Left renal pelvis (tissue), 4 donors: Measurements from ENCODE around the gene SEMA3F. TPM values are rescaled to one million over a fixed set of nuclear protein-coding genes. Genes with fewer than 3 reads are reported as not detected.
"Not testable (repeated sequence)": the region's sequence is repeated elsewhere in the genome, so short reads cannot be mapped to it uniquely, and the experiment has no call there.

Experiments
- DNase-seq, 4 donors: peaks; one replicate each; pipeline ENCODE4 v3.0.0-alpha.2; 2013; ENCODE audit warnings: low read depth in 4 of 4, low spot score in 3 of 4
- polyA plus RNA-seq, 4 donors: library from polyadenylated mRNA; unstranded; fragments of 120-200 nt; gene quantifications; one replicate each; pipeline ENCODE4 v1.2.1, GENCODE V29; 2013; ENCODE audit not compliant: insufficient read length in 4 of 4

The SEMA3F gene
- polyA plus RNA-seq, 4 donors: 67.3 to 91.6 (median 71.1) TPM

GRCh38 chr3:50227390-50228183 is 72.5 kb downstream of the SEMA3F start:
- peak in 3 of 4 donors; percentile 90 to 91 (median 91) for DNase-seq

GRCh38 chr3:50228184-50228763 is 73.2 kb downstream of the SEMA3F start:
- DNase-seq: not testable (repeated sequence)

- DNase-seq: no peak
These were observed 74.4 kb downstream of the SEMA3F start for GRCh38 chr3:50229490-50229889.

- no peak for DNase-seq
These were observed 75.1 kb downstream of the SEMA3F start for GRCh38 chr3:50230104-50230793.

DNA sequence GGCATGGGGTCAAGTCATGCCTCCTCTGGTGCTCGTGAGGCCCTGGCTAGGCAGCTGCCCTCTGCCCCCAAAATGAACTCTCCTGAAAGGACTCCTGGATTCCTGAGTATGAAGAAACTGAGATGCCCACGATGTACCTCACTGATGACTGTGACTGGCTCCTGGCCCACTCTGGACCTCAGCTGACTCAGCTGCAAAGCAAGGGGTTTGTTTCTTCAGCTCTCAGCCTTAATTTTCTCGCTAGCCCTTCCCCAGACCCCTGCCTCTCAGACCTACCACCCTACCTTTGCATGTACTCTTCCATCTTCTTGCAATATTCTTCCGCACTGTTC is 75.6 kb downstream of the SEMA3F start:
- DNase-seq: no peak

GRCh38 chr3:50231581-50231980 is 76.5 kb downstream of the SEMA3F start:
- no peak for DNase-seq

DNA sequence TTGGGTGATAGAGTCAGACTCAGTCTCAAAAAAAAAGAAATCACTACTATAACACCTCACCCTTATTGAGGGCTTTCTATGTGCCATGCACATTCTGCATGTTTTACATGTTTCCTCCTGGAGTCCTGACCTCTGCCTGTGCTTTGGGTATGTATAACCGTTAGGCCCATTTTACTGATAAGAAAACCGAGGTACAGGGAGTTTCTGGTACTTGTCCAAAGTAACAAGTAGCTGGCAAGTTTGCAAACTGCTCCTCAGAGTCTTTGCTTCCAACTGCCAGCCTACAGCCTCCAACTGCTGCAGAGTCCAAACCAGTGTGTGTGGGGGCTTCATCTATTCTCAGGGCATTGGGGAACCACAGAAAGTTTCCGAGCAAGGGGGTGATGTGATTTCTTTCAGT is 77.2 kb downstream of the SEMA3F start:
- DNase-seq: no peak

- DNase-seq: no peak
These were observed 78.1 kb downstream of the SEMA3F start for GRCh38 chr3:50233176-50233575.

DNA sequence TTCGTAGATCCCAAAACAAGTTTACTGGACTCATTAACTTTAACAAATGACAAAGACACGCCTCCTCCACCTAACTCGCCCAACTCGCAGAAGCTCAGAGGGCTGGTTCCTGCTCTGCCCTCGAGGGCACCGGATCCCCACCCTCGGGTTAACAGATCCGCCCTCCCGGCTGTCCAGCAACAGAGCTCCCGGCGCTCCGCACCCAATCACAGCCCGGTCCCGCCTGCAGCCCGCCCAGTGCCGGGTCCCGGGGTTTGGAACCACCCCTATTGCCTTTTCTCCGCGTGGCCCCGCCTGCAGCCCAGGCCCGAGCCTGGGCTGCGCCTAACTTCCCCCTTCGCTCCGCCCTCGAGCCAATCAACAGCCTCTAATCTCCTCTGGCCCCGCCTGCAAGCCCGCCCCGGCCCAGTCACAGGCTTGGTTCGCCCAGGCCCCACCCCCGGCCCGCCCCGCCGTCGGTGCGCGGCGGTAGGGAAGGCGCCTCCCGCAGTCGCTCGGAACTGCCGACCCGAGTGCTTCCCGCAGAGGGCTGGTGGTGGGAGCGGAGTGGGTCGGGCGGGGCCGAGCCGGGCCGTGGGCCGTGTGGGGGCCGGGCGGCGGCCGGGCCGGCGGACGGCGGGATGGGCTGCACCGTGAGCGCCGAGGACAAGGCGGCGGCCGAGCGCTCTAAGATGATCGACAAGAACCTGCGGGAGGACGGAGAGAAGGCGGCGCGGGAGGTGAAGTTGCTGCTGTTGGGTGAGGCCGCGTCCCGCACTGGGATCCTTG is 80.8 kb downstream of the SEMA3F start, which contains the start of gene GNAI2:
GNAI2 (plus strand) TSS at position 489 of the 768 bp plus-strand sequence; CDS start at position 621, 132 bp downstream.
- DNase-seq: peak; percentile 93 to 97 (median 96)

DNA sequence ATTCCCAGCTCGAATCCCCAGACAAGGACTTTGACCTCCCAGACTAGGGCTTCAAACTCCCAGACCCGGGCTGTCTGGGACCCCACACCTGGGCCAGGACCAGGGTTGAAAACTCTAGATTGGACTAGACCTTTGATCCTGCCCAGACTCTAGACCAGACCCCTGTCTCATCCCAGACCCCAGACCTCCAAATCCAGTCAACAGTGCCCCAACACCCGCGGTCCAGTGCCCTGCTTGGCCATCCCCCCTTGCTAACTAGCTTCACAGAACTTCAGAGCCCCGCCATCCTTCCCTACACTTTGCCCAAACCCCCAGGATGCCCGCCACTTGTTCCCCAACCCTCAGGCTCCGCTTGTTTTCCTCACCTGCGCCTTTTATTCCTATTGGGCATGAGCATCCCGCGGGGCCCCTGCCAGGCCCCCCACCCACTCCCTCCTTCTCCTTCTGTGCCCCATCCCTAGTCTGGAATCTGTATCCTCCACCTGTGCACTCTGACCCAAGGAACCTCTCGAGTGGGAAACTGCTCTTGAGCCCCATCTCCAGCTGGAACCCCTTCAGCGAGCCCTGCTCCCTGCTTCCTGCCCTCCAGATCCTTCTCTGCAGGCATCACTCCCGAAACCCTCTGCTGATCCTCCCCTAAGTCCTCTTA is 81.5 kb downstream of the SEMA3F start:
- DNase-seq: no peak

DNA sequence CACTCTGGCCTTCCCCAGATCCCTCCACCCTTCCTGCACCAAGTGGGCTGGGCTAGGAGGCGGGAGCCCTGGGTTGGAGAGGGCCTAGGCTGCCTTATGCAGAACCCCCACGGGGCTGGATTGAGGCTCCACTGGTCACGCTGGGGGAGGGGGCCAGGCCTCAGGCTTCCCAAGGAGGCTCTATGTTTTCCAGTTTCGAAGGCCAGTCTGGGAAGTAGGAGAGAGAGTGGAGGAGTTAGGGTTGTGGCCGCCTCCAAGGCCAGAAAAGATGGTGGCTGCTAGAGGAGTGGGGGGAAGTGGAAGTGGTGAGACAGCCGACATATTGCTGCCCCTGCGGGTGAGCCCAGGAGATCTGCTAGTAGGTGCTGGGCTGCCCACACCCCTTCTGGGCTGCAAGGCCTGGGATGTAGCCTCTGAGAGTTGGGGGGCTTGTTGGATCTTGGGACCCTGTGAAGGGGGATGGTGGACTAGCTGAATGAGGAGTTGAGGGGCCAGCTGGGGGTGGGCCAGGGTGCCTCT is 82.1 kb downstream of the SEMA3F start:
- DNase-seq: no peak

- DNase-seq: no peak
These were observed 82.8 kb downstream of the SEMA3F start for GRCh38 chr3:50237754-50238548.

DNA sequence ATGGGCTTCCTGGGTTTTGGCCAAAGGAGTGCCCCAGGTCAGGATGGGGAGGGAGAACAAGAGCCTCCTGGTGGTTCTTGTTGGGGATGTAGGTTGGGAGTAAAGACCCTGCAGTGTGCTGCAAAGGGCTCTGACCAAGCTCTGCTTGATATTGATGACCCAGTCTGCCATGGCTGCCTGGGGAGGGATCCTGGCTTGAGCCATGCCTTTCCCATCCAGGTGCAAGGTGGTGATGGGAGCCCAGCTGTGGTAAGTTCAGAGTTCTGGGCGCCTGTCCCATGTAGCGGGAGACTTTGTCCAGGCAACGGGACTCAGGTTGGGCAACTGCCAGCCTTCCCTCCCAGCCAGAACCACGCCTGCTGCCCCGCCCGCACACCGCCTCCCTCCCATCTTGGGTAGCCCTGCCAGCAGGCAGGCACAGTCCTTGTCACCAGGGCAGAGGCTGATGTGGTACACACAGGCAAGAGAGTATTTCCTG is 83.5 kb downstream of the SEMA3F start:
- no peak for DNase-seq

Other genes starting within 250 kb of the SEMA3F start
- gene MON1A, start 225.5 kb upstream of the SEMA3F start, polyA plus RNA-seq: 1 to 10 TPM; 7.6 to 10.0 (median 8.1) TPM
- 100 to 1,000 TPM; 124 to 201 (median 133) TPM for gene RBM6, start 215.2 kb upstream of the SEMA3F start, polyA plus RNA-seq
- gene RBM5, start 66.4 kb upstream of the SEMA3F start, polyA plus RNA-seq: 100 to 1,000 TPM; 225 to 397 (median 268) TPM
- gene GNAT1, start 36.3 kb downstream of the SEMA3F start, polyA plus RNA-seq: not detected
- 1 to 10 TPM; 3.2 to 7.1 (median 6.1) TPM for gene SLC38A3, start 49.9 kb downstream of the SEMA3F start, polyA plus RNA-seq
- 100 to 1,000 TPM; 190 to 248 (median 214) TPM for gene GNAI2, start 80.9 kb downstream of the SEMA3F start, polyA plus RNA-seq
- gene SEMA3B, start 113.8 kb downstream of the SEMA3F start, polyA plus RNA-seq: 100 to 1,000 TPM in 1 of 4 donors, 10 to 100 TPM in 3; 76.6 to 119 (median 92.0) TPM
- gene LSMEM2, start 123.8 kb downstream of the SEMA3F start, polyA plus RNA-seq: under 1 TPM; 0.27 to 0.72 (median 0.49) TPM
- gene IFRD2, start 137.1 kb downstream of the SEMA3F start, polyA plus RNA-seq: 10 to 100 TPM; 33.8 to 53.5 (median 37.8) TPM
- 1 to 10 TPM; 2.8 to 3.7 (median 2.9) TPM for gene HYAL3, start 144.1 kb downstream of the SEMA3F start, polyA plus RNA-seq
- gene NAA80, start 144.1 kb downstream of the SEMA3F start, polyA plus RNA-seq: 10 to 100 TPM in 1 of 4 donors, 1 to 10 TPM in 3; 6.9 to 12.2 (median 9.2) TPM
- gene HYAL1, start 148.2 kb downstream of the SEMA3F start, polyA plus RNA-seq: 1 to 10 TPM; 1.8 to 6.7 (median 5.8) TPM
- gene HYAL2, start 167.4 kb downstream of the SEMA3F start, polyA plus RNA-seq: 10 to 100 TPM; 58.0 to 72.5 (median 67.3) TPM
- gene TUSC2, start 172.9 kb downstream of the SEMA3F start, polyA plus RNA-seq: 10 to 100 TPM; 15.8 to 27.0 (median 24.3) TPM
- gene RASSF1, start 185.5 kb downstream of the SEMA3F start, polyA plus RNA-seq: 10 to 100 TPM; 15.7 to 36.9 (median 21.0) TPM
- gene ZMYND10, start 190.4 kb downstream of the SEMA3F start, polyA plus RNA-seq: 1 to 10 TPM; 3.1 to 4.1 (median 3.3) TPM
- gene NPRL2, start 195.5 kb downstream of the SEMA3F start, polyA plus RNA-seq: 10 to 100 TPM; 23.9 to 35.7 (median 30.5) TPM
- 10 to 100 TPM; 12.5 to 16.3 (median 13.5) TPM for gene CYB561D2, start 195.5 kb downstream of the SEMA3F start, polyA plus RNA-seq
- gene TMEM115, start 204.2 kb downstream of the SEMA3F start, polyA plus RNA-seq: 10 to 100 TPM; 32.4 to 44.0 (median 33.5) TPM